Mucosa of rectum (tissue), 2 donors: ENCODE data around the gene COL8A1.
"Not testable (repeated sequence)": the region's sequence is repeated elsewhere in the genome, so short reads cannot be mapped to it uniquely, and the experiment has no call there.

ENCODE experiments used
- H3K27ac ChIP-seq, 2 donors: one replicate each; pipeline ENCODE4 v1.7.0; 2013; ENCODE audit warnings: inconsistent platforms in 2 of 2, low read depth in 2 of 2, low read length in 2 of 2
- H3K27me3 ChIP-seq, 2 donors: one replicate each; pipeline ENCODE4 v1.7.0; 2013; ENCODE audit warnings: low read length in 2 of 2; ENCODE audit not compliant: control insufficient read depth in 2 of 2, insufficient read depth in 2 of 2
- H3K36me3 ChIP-seq, 2 donors: one replicate each; pipeline ENCODE4 v1.7.0; 2013; ENCODE audit warnings: low read length in 2 of 2; ENCODE audit not compliant: control insufficient read depth in 2 of 2, insufficient read depth in 2 of 2
- H3K4me1 ChIP-seq, 2 donors: one replicate each; pipeline ENCODE4 v1.7.0; 2013; ENCODE audit warnings: low read length in 2 of 2, mild to moderate bottlenecking in 1 of 2; ENCODE audit not compliant: control insufficient read depth in 2 of 2, insufficient read depth in 2 of 2
- H3K4me3 ChIP-seq, 2 donors: one replicate each; pipeline ENCODE4 v1.7.0; 2013; ENCODE audit warnings: low read length in 2 of 2
- H3K9ac ChIP-seq, 2 donors: one replicate each; pipeline ENCODE4 v1.7.0; 2013; ENCODE audit warnings: low read length in 2 of 2, low read depth in 1 of 2, mild to moderate bottlenecking in 1 of 2
- H3K9me3 ChIP-seq, 2 donors: one replicate each; pipeline ENCODE4 v1.7.0; 2013; ENCODE audit warnings: low read length in 2 of 2; ENCODE audit not compliant: control insufficient read depth in 2 of 2
- donor health status: healthy.
- donor health status: Normal muscosa, but diverticular disease.

COL8A1 gene

GRCh38 chr3:99714146-99714545, 75.8 kb downstream of the COL8A1 start:
- Histone ChIP-seq H3K27ac (no peak overlapping the region), H3K4me3 (no peak overlapping the region), H3K27me3 (no peaks in the 10 kb centered on the region), H3K9ac (no peak overlapping the region), H3K9me3 (no peaks in the 10 kb centered on the region), H3K36me3 (no peaks in the 10 kb centered on the region), H3K4me1 (no peaks in the 10 kb centered on the region)

- Histone ChIP-seq H3K4me3 (no peak overlapping the region), H3K4me1 (no peaks in the 10 kb centered on the region), H3K9me3 (no peaks in the 10 kb centered on the region), H3K27me3 (no peaks in the 10 kb centered on the region), H3K36me3 (no peaks in the 10 kb centered on the region), H3K9ac (no peak overlapping the region), H3K27ac (no peak overlapping the region)
These were observed 76.2 kb downstream of the COL8A1 start for GRCh38 chr3:99714575-99714974.

DNA sequence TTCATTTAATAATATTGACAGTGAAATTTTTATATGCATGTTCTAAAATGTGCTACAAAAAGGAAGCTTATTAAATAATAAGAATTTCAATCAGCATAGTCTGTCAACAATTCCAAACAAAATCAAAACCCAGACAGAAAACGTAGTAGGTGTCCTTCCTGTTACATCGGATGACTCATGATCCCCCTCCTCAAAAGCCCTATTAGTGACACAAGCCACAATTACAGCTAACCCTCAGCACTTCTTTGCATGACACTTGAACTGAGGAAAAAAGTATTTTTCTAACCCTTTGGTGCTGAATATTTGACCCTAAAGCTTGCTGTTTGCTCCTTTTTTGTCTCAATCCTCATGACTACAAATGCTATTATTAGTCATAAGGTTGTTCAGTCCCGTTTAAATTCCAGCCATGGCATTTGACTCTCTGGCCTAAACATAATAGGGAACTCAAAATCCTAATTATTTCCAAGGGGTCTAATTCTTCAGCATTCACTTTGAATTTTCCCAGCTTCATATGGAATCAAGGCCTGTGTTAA, 78.1 kb downstream of the COL8A1 start:
- Histone ChIP-seq H3K27ac (no peak overlapping the region), H3K4me1 (no peaks in the 10 kb centered on the region), H3K27me3 (no peaks in the 10 kb centered on the region), H3K9ac (no peak overlapping the region), H3K9me3 (no peaks in the 10 kb centered on the region), H3K36me3 (no peaks in the 10 kb centered on the region), H3K4me3 (no peak overlapping the region)

- H3K27me3 ChIP-seq = no peaks in the 10 kb centered on the region
- H3K9me3 ChIP-seq = no peaks in the 10 kb centered on the region
- H3K4me1 ChIP-seq = no peaks in the 10 kb centered on the region
- H3K4me3 ChIP-seq = no peak overlapping the region
- H3K36me3 ChIP-seq = no peaks in the 10 kb centered on the region
- H3K9ac ChIP-seq = no peak overlapping the region
- no peak overlapping the region for H3K27ac ChIP-seq
These were observed 82.7 kb downstream of the COL8A1 start for GRCh38 chr3:99720985-99721632.

DNA sequence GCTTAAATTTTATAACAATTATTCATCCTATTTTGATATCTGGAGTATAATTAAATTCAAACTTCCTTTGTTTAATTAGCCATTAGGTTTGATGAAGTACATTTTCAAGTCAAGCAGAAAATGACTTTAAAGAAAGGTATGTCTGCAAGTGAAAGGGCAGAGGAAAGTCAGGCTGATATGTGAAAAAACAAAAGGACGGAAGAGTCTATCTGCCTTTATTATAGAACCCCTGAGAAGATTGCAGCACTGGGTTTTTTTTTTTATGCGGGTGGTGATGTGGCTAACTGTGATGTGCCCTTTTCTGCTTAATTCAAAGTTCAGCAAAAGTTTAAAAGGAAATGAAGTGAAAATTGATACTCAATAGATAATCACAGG, 83.2 kb downstream of the COL8A1 start:
- Histone ChIP-seq H3K4me1 (no peaks in the 10 kb centered on the region), H3K36me3 (no peaks in the 10 kb centered on the region), H3K4me3 (no peak overlapping the region), H3K9ac (no peak overlapping the region), H3K27ac (no peak overlapping the region), H3K9me3 (no peaks in the 10 kb centered on the region), H3K27me3 (no peaks in the 10 kb centered on the region)

- Histone ChIP-seq H3K27ac (no peak overlapping the region), H3K9me3 (no peaks in the 10 kb centered on the region), H3K27me3 (no peaks in the 10 kb centered on the region), H3K9ac (no peak overlapping the region), H3K36me3 (no peaks in the 10 kb centered on the region), H3K4me1 (no peaks in the 10 kb centered on the region), H3K4me3 (no peak overlapping the region)
These were observed 85.9 kb downstream of the COL8A1 start for GRCh38 chr3:99724276-99724675.

DNA sequence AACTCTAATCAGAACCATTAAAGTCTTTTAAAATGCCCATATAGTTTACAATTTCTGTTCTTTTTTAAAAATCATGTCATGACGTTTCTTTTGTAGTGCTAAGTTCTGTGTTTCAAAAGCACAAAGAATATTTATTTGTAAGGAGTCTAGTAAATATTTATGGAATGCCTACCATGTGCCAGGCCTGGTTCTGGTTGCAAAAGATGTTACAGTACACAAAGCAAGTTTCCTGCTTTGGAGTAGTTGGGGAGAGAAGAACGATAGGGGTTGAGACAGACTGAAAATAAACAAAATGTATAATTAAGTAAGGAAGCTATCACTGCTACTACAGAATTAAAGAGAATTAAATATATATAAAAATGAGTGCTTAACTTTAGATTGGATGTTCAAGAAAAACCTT, 92.5 kb downstream of the COL8A1 start:
- H3K9me3 ChIP-seq = no peaks in the 10 kb centered on the region
- no peaks in the 10 kb centered on the region for H3K36me3 ChIP-seq
- no peaks in the 10 kb centered on the region for H3K4me1 ChIP-seq
- H3K27ac ChIP-seq = no peak overlapping the region
- H3K4me3 ChIP-seq = no peak overlapping the region
- no peaks in the 10 kb centered on the region for H3K27me3 ChIP-seq
- H3K9ac ChIP-seq = no peak overlapping the region

GRCh38 chr3:99731499-99731898, 93.1 kb downstream of the COL8A1 start:
- no peak overlapping the region for H3K9ac ChIP-seq
- H3K27me3 ChIP-seq = no peaks in the 10 kb centered on the region
- no peaks in the 10 kb centered on the region for H3K9me3 ChIP-seq
- no peaks in the 10 kb centered on the region for H3K36me3 ChIP-seq
- H3K4me1 ChIP-seq = no peaks in the 10 kb centered on the region
- no peak overlapping the region for H3K4me3 ChIP-seq
- H3K27ac ChIP-seq = no peak overlapping the region

DNA sequence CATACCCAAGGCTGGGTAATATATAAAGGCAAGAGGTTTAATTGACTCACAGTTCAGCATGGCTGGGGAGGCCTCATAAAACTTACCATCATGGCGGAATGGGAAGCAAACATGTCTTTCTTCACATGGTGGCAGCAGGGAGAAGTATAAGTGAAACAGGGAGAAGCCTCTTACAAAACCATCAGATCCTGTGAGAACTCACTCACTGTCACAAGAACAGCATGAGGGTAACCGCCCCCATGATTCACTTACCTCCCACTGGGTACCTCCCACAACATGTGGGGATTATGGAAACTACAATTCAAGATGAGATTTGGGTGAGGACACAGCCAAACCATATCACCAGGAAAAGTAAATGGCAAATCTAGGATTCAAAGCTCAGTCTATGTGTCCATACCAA, 102.0 kb downstream of the COL8A1 start:
- H3K9me3 ChIP-seq, H3K27ac ChIP-seq, H3K36me3 ChIP-seq, H3K9ac ChIP-seq, H3K4me1 ChIP-seq, H3K4me3 ChIP-seq, H3K27me3 ChIP-seq: not testable (repeated sequence)

DNA sequence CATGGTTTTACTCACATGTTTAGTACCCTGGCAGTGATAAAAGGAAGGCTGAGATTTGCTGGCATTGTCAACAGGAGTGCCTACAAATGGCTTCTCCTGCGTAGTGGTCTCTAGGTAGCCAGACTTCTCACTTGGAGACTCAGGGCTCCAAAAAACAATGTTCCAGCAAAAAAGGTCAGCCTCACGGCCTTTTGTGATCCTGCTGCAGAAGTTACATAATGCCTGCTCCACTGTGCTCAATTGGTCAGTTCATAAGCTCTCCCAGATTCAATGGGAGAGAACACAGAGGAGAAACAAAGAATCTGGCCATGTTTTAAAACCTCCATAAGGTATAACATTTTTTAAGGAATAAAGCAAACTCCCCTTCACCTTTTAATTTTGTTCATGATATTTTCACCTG, 103.2 kb downstream of the COL8A1 start:
- H3K9ac ChIP-seq = no peak overlapping the region
- no peak overlapping the region for H3K27ac ChIP-seq
- no peaks in the 10 kb centered on the region for H3K36me3 ChIP-seq
- no peaks in the 10 kb centered on the region for H3K4me1 ChIP-seq
- no peaks in the 10 kb centered on the region for H3K27me3 ChIP-seq
- H3K4me3 ChIP-seq = no peak overlapping the region
- no peaks in the 10 kb centered on the region for H3K9me3 ChIP-seq

- H3K27ac ChIP-seq = no peak overlapping the region
- H3K9ac ChIP-seq = no peak overlapping the region
- H3K4me1 ChIP-seq = no peaks in the 10 kb centered on the region
- no peaks in the 10 kb centered on the region for H3K36me3 ChIP-seq
- no peaks in the 10 kb centered on the region for H3K9me3 ChIP-seq
- H3K27me3 ChIP-seq = no peaks in the 10 kb centered on the region
- no peak overlapping the region for H3K4me3 ChIP-seq
These were observed 109.5 kb downstream of the COL8A1 start for GRCh38 chr3:99747915-99748314.
